K562 (cell line): ENCODE data around the gene KLHL34. TPM values are rescaled to one million over a fixed set of nuclear protein-coding genes. Genes with fewer than 3 reads are reported as not detected.

Source experiments
- ATAC-seq: fragments of 200-7000 bp; cut with Tn5 transposase; 3 replicates; pipeline ENCODE4 v1.9.1; 2020; ENCODE audit warnings: moderate library complexity
- BruUV-seq: library from RNA; stranded (reverse); fragments of 400-500 nt; replicated peaks from 2 replicates; lab custom pipeline; 2021; lab: Mats Ljungman, UMichigan
- CTCF ChIA-PET: fragments of 300-600 bp; formaldehyde crosslinking; extraction: SDS; loops from one replicate; lab custom pipeline; 2021; ENCODE audit warnings: low intra/inter-chr PET ratio; lab: Yijun Ruan, JAX
- POLR2A ChIA-PET: fragments of 300-600, 350-650 bp; sonication (Branson Sonifier 250); formaldehyde crosslinking; extraction: SDS; loops from one replicate; lab custom pipeline; 2021; ENCODE audit warnings: antibody characterized with exemption, inconsistent platforms; lab: Yijun Ruan, JAX
- DNase-seq, 4 experiments: peaks; one replicate each; pipeline versions ENCODE4 v3.0.0 to v3.0.0-alpha.2; 2011 to 2018; ENCODE audit warnings: low spot score in 3 of 4, mixed read lengths in 3 of 4; ENCODE audit errors: extremely low read depth in 1 of 4
- FAIRE-seq: peaks from 2 replicates; lab custom pipeline; 2011; peaks lifted over from hg19 to GRCh38; lab: Jason Lieb, UNC
- H2AFZ ChIP-seq: 2 replicates; pipeline ENCODE4 v1.6.0; 2011; ENCODE audit warnings: low read depth, low read length, control low read depth, inconsistent platforms
- H3K27ac ChIP-seq: fragments of 200-600 bp; 3 replicates; pipeline ENCODE4 v1.8.0; 2011; ENCODE audit warnings: low read depth, mild to moderate bottlenecking, control low read depth, inconsistent platforms, low read length, moderate library complexity, mixed read lengths; ENCODE audit errors: extremely low read depth
- H3K27me3 ChIP-seq, 2 experiments: fragments of 300-600 bp in 1 of 2; 2 replicates in 1 of 2; 3 replicates in 1 of 2; pipeline versions ENCODE4 v1.6.0 to v1.8.0; 2011; ENCODE audit warnings: inconsistent platforms in 2 of 2, low read length in 2 of 2, mild to moderate bottlenecking in 1 of 2, mixed read lengths in 1 of 2, moderate library complexity in 1 of 2; ENCODE audit not compliant: control insufficient read depth in 2 of 2, insufficient read depth in 2 of 2
- H3K36me3 ChIP-seq: fragments of 300-600 bp; 3 replicates; pipeline ENCODE4 v1.8.0; 2011; ENCODE audit warnings: mild to moderate bottlenecking, low read length, inconsistent platforms; ENCODE audit not compliant: control insufficient read depth, insufficient read depth
- H3K4me1 ChIP-seq, 2 experiments: fragments of 200-600 bp in 1 of 2; replicated peaks in 1 of 2; 2 replicates in 1 of 2; 3 replicates in 1 of 2; pipeline versions ENCODE4 v1.5.1 to v1.8.0; 2011; ENCODE audit warnings: inconsistent platforms in 2 of 2, low read length in 2 of 2, mild to moderate bottlenecking in 1 of 2, mixed read lengths in 1 of 2, moderate library complexity in 1 of 2; ENCODE audit not compliant: control insufficient read depth in 2 of 2, insufficient read depth in 2 of 2
- H3K4me2 ChIP-seq: 2 replicates; pipeline ENCODE4 v1.6.1; 2011; ENCODE audit warnings: low read length, control low read depth, inconsistent platforms, mixed read lengths; ENCODE audit not compliant: insufficient read depth
- H3K4me3 ChIP-seq: fragments of 200-600 bp; sonication (generic), shearing (Covaris generic); 2 replicates; pipeline ENCODE4 v1.5.1; 2016; ENCODE audit warnings: control low read depth, inconsistent platforms
- H3K79me2 ChIP-seq: fragments of 200-600 bp; 3 replicates; pipeline ENCODE4 v1.8.0; 2011; ENCODE audit warnings: low read length, inconsistent platforms; ENCODE audit not compliant: control insufficient read depth, insufficient read depth
- H3K9ac ChIP-seq, 2 experiments: 2 replicates each; pipeline versions ENCODE4 v1.6.0 to v1.6.1; 2011; ENCODE audit warnings: low read depth in 2 of 2, low read length in 2 of 2, control low read depth in 1 of 2, inconsistent platforms in 1 of 2, mild to moderate bottlenecking in 1 of 2, mixed read lengths in 1 of 2; ENCODE audit not compliant: insufficient read depth in 1 of 2
- H3K9me1 ChIP-seq: one replicate; pipeline ENCODE4 v1.6.0; 2011; ENCODE audit warnings: inconsistent platforms, mild to moderate bottlenecking, low read length, moderate library complexity; ENCODE audit not compliant: control insufficient read depth, insufficient read depth
- H3K9me3 ChIP-seq: replicated peaks from 2 replicates; pipeline ENCODE4 v1.5.1; 2011; ENCODE audit warnings: low read depth, low read length, inconsistent platforms; ENCODE audit not compliant: control insufficient read depth, insufficient read depth
- H4K20me1 ChIP-seq: replicated peaks from 2 replicates; pipeline ENCODE4 v1.6.1; 2011; ENCODE audit warnings: low read length, inconsistent platforms, mixed read lengths; ENCODE audit not compliant: control insufficient read depth, insufficient read depth
- ATF1 ChIP-seq, 2 experiments: fragments of 450-650 bp in 1 of 2; IDR thresholded peaks; 2 replicates each; pipeline ENCODE4 v1.6.1; 2016; ENCODE audit warnings: missing compliant biosample characterization in 1 of 2, missing genetic modification characterization in 1 of 2
- ATF7 ChIP-seq: fragments of 450-650 bp; IDR thresholded peaks from 2 replicates; pipeline ENCODE4 v1.7.1; 2014; ENCODE audit warnings: mild to moderate bottlenecking, moderate library complexity
- CBX3 ChIP-seq, 2 experiments: IDR thresholded peaks; 1 replicate in 1 of 2; 2 replicates in 1 of 2; pipeline ENCODE4 v1.6.1; 2012; ENCODE audit warnings: inconsistent platforms in 2 of 2, low read length in 2 of 2, borderline replicate concordance in 1 of 2, control low read depth in 1 of 2
- MEF2A ChIP-seq: IDR thresholded peaks from 2 replicates; pipeline ENCODE4 v1.6.1; 2011; ENCODE audit warnings: low read depth, mild to moderate bottlenecking, low read length, moderate library complexity; ENCODE audit not compliant: control insufficient read depth
- PCBP1 ChIP-seq: fragments of 200-400 bp; formaldehyde crosslinking; IDR thresholded peaks from 2 replicates; pipeline ENCODE4 v1.6.1; 2018; ENCODE audit warnings: mild to moderate bottlenecking, low read depth, low read length; ENCODE audit not compliant: poor library complexity, severe bottlenecking
- POLR2G ChIP-seq: fragments of 200-400 bp; formaldehyde crosslinking; IDR thresholded peaks from 2 replicates; pipeline ENCODE4 v1.6.1; 2017; ENCODE audit warnings: low read depth, mild to moderate bottlenecking, antibody characterized with exemption, low read length, moderate library complexity
- SMAD1 ChIP-seq: fragments of 150-350 bp; IDR thresholded peaks from 2 replicates; pipeline ENCODE4 v1.6.1; 2014; ENCODE audit warnings: low read length, low read depth; ENCODE audit not compliant: partially characterized antibody
- TCFL5 ChIP-seq: fragments of 250-450 bp; sonication (Bioruptor Pico); conservative IDR thresholded peaks from 2 replicates; pipeline ENCODE4 v1.6.1; 2021; ENCODE audit warnings: mild to moderate bottlenecking, moderate library complexity, matching md5 sums
- TFAM ChIP-seq: fragments of 250-450 bp; sonication (Bioruptor Pico); conservative IDR thresholded peaks from 2 replicates; pipeline ENCODE4 v1.5.0; 2021; ENCODE audit warnings: mild to moderate bottlenecking, moderate library complexity
- TRIM24 ChIP-seq, 2 experiments: fragments of 450-650 bp; IDR thresholded peaks; 2 replicates each; pipeline ENCODE4 v1.6.1; 2016
- WGBS: fragments of 100-300 bp; shearing (Covaris generic); methylation state at CpG from one replicate; pipeline ENCODE4 v1.1.6; 2016; ENCODE audit warnings: low coverage, mixed read lengths; ENCODE audit not compliant: insufficient coverage; ENCODE audit errors: missing lambda C conversion rate; 5-methylcytosine and 5-hydroxymethylcytosine counted together
- in situ Hi-C: fragments of 300-500 bp; cut with MboI; formaldehyde crosslinking; loops from 4 replicates; pipeline ENCODE4 v1.15.0; 2018; ENCODE audit warnings: inconsistent platforms, mixed read lengths
- intact Hi-C: fragments of 100-400 bp; cut with micrococcal nuclease; formaldehyde crosslinking; loops from 2 replicates; pipeline ENCODE4 v1.14.2; 2022
- polyA plus RNA-seq, 8 experiments: library from polyadenylated mRNA; depleted of rRNA in 4 of 8; stranded (reverse) in 5 of 8; unstranded in 3 of 8; fragments of >200 nt; fragmentation: Nextera tagmentation in 2 of 8; fragmentation: Illumina TruSeq in 1 of 8; extraction: Ambion mirVana in 2 of 8; extraction: Trizol in 1 of 8; gene quantifications; 2 replicates each; pipeline versions ENCODE4 v1.2.1 to v1.2.3, GENCODE V29; 2011 to 2014; ENCODE audit warnings: inconsistent platforms in 1 of 8, missing spikeins in 1 of 8
- total RNA-seq, 7 experiments: library from RNA; depleted of rRNA in 6 of 7; stranded (reverse); fragments of >200 nt in 6 of 7; fragmentation: Illumina TruSeq in 2 of 7; extraction: Trizol in 2 of 7; gene quantifications; 2 replicates each; pipeline versions ENCODE4 v1.2.1 to v1.2.3, GENCODE V29; 2011 to 2021; ENCODE audit warnings: low replicate concordance in 1 of 7
- TF ChIP-seq, protein P1 (sequence below): sonication (generic); formaldehyde crosslinking; IDR thresholded peaks from 2 replicates; pipeline ENCODE4 v1.8.0; 2023; ENCODE audit warnings: mild to moderate bottlenecking, missing genetic modification reagents
- TF ChIP-seq, protein P2 (sequence below): fragments of 250-450 bp; sonication (Bioruptor Pico); IDR thresholded peaks from 2 replicates; pipeline ENCODE4 v1.5.0; 2021; ENCODE audit warnings: mild to moderate bottlenecking, moderate library complexity
- TF ChIP-seq, protein P3 (sequence below): IDR thresholded peaks from 2 replicates; pipeline ENCODE4 v1.6.1; 2011; ENCODE audit not compliant: insufficient read length; ENCODE audit errors: extremely low read depth
- TF ChIP-seq, protein P4 (sequence below): fragments of 450-650 bp; formaldehyde crosslinking; conservative IDR thresholded peaks from 2 replicates; pipeline ENCODE4 v1.4.0; 2022; ENCODE audit warnings: mild to moderate bottlenecking, missing genetic modification characterization
- TF ChIP-seq, protein P5 (sequence below): fragments of 450-650 bp; formaldehyde crosslinking; IDR thresholded peaks from 2 replicates; pipeline ENCODE4 v1.4.0; 2020; ENCODE audit warnings: mild to moderate bottlenecking, moderate library complexity

Gene KLHL34
- total and polyA plus RNA-seq, 9 of the 15 experiments (the other 6 are each of a cell fraction or from before 2014, with no cell fraction given) = not detected

DNA sequence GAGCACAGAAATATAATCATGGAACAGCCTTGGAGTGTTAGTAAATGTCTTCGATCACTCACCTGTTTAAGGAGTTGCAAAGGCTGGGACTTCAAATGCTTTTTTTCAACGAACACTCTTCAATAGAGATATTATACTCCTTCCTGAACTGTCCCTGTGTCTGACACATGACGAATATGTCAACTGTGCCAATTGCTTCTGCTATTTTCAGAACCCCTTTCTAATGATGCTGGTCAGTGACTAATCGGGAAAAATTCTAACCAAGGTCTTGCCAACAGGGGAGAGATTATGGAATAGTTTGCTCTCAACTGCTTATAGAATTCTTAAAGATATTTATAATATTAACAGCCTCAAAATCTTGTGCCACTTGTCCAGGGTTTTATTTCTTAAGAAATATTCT, 8.5 kb upstream of the KLHL34 start:
- no peak overlapping the region for H3K4me3 ChIP-seq
- no peaks in the 10 kb centered on the region for H3K4me1 ChIP-seq
- DNase-seq = no peak
- H3K4me2 ChIP-seq = no peak overlapping the region
- no TSS peak for BruUV-seq
- intact Hi-C loops (no loop called here), in situ Hi-C loops (no loop called here)
- ChIA-PET POLR2A (no interaction called here), CTCF (no interaction called here)
- H3K9ac ChIP-seq = no peak overlapping the region
- H2AFZ ChIP-seq = no peak overlapping the region
- no peaks in the 10 kb centered on the region for H4K20me1 ChIP-seq
- H3K9me3 ChIP-seq = no peaks in the 10 kb centered on the region
- H3K9me1 ChIP-seq = no peaks in the 10 kb centered on the region
- no peak overlapping the region for H3K27ac ChIP-seq
- H3K27me3 ChIP-seq = no peaks in the 10 kb centered on the region
- no peaks in the 10 kb centered on the region for H3K79me2 ChIP-seq
- 0% methylated on average over 4 of the region's 4 CpGs for WGBS
- no peak for FAIRE-seq
- no peak for ATAC-seq
- no peaks in the 10 kb centered on the region for H3K36me3 ChIP-seq
- TF ChIP-seq, protein P1, sequence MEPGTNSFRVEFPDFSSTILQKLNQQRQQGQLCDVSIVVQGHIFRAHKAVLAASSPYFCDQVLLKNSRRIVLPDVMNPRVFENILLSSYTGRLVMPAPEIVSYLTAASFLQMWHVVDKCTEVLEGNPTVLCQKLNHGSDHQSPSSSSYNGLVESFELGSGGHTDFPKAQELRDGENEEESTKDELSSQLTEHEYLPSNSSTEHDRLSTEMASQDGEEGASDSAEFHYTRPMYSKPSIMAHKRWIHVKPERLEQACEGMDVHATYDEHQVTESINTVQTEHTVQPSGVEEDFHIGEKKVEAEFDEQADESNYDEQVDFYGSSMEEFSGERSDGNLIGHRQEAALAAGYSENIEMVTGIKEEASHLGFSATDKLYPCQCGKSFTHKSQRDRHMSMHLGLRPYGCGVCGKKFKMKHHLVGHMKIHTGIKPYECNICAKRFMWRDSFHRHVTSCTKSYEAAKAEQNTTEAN = no peak
- TF ChIP-seq, protein P2, sequence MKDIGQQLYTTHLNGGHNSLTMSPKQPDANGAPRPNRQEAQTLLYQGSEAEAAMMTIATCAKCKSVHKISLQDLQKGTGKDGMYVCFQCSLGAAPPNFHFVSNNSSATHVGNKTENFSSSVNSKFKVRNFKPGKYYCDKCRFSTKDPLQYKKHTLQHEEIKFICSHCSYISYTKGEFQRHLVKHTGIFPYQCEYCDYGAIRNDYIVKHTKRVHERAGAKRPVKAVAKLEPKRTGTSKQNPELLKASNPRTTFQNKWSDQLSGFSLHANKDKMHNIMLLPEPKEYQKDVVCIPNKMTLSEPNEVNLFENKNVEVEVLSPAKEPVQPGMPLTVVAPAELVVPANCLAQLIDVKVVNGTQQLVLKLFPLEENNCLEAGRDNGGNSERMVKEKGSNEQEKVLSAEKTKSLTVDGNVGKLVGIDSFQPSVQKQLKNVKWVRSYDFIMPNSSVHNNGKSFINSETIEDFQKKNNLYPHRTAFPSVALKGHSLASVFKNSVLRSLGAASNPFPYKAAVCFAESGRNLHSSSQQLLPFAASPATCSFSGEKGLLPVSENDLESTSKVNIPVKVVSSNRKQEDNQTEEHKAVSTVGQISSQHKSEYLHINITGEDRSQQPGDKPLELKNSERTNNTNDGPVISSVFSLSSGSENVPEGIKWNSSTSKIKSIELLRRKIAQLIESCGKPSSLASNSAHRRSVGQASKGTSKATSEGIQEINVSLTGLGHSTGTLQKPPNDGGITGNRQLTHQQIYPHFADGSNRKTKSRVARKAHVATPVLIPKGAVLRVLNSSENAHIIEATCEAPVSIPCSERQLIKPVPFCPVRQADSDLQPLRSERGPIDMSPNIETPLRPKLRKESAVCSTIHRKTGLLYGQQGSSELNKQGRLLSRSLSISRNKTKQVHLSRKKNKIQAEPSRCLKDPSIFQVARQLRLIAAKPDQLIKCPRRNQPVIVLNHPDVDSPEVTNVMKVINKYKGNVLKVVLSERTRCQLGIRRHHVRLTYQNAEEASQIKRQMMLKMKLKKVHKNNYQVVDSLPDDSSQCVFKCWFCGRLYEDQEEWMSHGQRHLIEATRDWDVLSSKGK (CRISPR knock-in tag) = no peak
- TF ChIP-seq TCFL5 (CRISPR knock-in tag) = no peak
- TF ChIP-seq, protein P3, sequence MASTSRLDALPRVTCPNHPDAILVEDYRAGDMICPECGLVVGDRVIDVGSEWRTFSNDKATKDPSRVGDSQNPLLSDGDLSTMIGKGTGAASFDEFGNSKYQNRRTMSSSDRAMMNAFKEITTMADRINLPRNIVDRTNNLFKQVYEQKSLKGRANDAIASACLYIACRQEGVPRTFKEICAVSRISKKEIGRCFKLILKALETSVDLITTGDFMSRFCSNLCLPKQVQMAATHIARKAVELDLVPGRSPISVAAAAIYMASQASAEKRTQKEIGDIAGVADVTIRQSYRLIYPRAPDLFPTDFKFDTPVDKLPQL = no peak
- TF ChIP-seq PCBP1 = no peak
- no peak for TF ChIP-seq TFAM (CRISPR knock-in tag)
- TF ChIP-seq, protein P4, sequence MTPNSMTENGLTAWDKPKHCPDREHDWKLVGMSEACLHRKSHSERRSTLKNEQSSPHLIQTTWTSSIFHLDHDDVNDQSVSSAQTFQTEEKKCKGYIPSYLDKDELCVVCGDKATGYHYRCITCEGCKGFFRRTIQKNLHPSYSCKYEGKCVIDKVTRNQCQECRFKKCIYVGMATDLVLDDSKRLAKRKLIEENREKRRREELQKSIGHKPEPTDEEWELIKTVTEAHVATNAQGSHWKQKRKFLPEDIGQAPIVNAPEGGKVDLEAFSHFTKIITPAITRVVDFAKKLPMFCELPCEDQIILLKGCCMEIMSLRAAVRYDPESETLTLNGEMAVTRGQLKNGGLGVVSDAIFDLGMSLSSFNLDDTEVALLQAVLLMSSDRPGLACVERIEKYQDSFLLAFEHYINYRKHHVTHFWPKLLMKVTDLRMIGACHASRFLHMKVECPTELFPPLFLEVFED (CRISPR knock-in tag) = no peak
- TF ChIP-seq MEF2A = no peak
- no peak for TF ChIP-seq SMAD1
- no peak for TF ChIP-seq ATF7
- TF ChIP-seq, protein P5, sequence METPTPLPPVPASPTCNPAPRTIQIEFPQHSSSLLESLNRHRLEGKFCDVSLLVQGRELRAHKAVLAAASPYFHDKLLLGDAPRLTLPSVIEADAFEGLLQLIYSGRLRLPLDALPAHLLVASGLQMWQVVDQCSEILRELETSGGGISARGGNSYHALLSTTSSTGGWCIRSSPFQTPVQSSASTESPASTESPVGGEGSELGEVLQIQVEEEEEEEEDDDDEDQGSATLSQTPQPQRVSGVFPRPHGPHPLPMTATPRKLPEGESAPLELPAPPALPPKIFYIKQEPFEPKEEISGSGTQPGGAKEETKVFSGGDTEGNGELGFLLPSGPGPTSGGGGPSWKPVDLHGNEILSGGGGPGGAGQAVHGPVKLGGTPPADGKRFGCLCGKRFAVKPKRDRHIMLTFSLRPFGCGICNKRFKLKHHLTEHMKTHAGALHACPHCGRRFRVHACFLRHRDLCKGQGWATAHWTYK (CRISPR knock-in tag) = no peak
- no peak for TF ChIP-seq CBX3 (IDR thresholded peaks at IDR 0.05; ENCODE audit: borderline replicate concordance in 1 of 2, low read length in 2 of 2)
- no peak for TF ChIP-seq TRIM24 (IDR thresholded peaks at IDR 0.05)
- no peak for TF ChIP-seq POLR2G
- TF ChIP-seq ATF1 (CRISPR knock-in tag; IDR thresholded peaks at IDR 0.05) = no peak
- TF ChIP-seq ATF1 (tag; IDR thresholded peaks at IDR 0.05) = no peak
